22Rv1 (cell line): ENCODE measurements around the gene STK16.

Source experiments
- CTCF ChIP-seq: fragments of 450-650 bp; IDR thresholded peaks from 2 replicates; pipeline ENCODE4 v1.5.1; 2017; ENCODE audit warnings: mild to moderate bottlenecking
- ZFX ChIP-seq: fragments of 450-650 bp; IDR thresholded peaks from 2 replicates; pipeline ENCODE4 v1.6.1; 2017; ENCODE audit warnings: antibody characterized with exemption, borderline replicate concordance

- TF ChIP-seq CTCF: no peak
- TF ChIP-seq ZFX: no peak
Observed at GRCh38 chr2:219282943-219283581, 37.8 kb downstream of the STK16 start.
